IMR-90 (cell line): Measurements from ENCODE around the gene OR3A2.

Experiments
- BHLHE40 ChIP-seq: fragments of 150-350 bp; IDR thresholded peaks from 2 replicates; pipeline ENCODE4 v1.6.1; 2016; ENCODE audit warnings: mild to moderate bottlenecking, low read depth, low read length
- CEBPB ChIP-seq: IDR thresholded peaks from 2 replicates; pipeline ENCODE4 v1.6.1; 2012; ENCODE audit warnings: low read depth, low read length, improper control_type of control experiment
- ELK1 ChIP-seq: fragments of 150-350 bp; IDR thresholded peaks from 2 replicates; pipeline ENCODE4 v1.6.1; 2016; ENCODE audit warnings: low read depth, mild to moderate bottlenecking, low read length, moderate library complexity, borderline replicate concordance
- NFE2L2 ChIP-seq: fragments of 150-350 bp; IDR thresholded peaks from 2 replicates; pipeline ENCODE4 v1.6.1; 2016; ENCODE audit warnings: low read depth, mild to moderate bottlenecking, low read length
- POLR2A ChIP-seq: IDR thresholded peaks from 2 replicates; pipeline ENCODE4 v1.6.1; 2012; ENCODE audit warnings: mild to moderate bottlenecking, low read depth, low read length
- RCOR1 ChIP-seq: IDR thresholded peaks from 2 replicates; pipeline ENCODE4 v1.6.1; 2012; ENCODE audit warnings: mild to moderate bottlenecking, low read length, improper control_type of control experiment; ENCODE audit not compliant: insufficient replicate concordance
- RFX5 ChIP-seq: IDR thresholded peaks from 2 replicates; pipeline ENCODE4 v1.8.0; 2012; ENCODE audit warnings: low read depth, mild to moderate bottlenecking, low read length, moderate library complexity
- SMC3 ChIP-seq: fragments of 150-350 bp; IDR thresholded peaks from 2 replicates; pipeline ENCODE4 v1.6.1; 2016; ENCODE audit warnings: low read depth, mild to moderate bottlenecking, antibody characterized with exemption, low read length, moderate library complexity
- TF ChIP-seq, protein P1 (sequence below): conservative IDR thresholded peaks from 2 replicates; pipeline ENCODE4 v1.5.1; 2012; ENCODE audit warnings: mild to moderate bottlenecking, low read depth, low read length, improper control_type of control experiment

DNA sequence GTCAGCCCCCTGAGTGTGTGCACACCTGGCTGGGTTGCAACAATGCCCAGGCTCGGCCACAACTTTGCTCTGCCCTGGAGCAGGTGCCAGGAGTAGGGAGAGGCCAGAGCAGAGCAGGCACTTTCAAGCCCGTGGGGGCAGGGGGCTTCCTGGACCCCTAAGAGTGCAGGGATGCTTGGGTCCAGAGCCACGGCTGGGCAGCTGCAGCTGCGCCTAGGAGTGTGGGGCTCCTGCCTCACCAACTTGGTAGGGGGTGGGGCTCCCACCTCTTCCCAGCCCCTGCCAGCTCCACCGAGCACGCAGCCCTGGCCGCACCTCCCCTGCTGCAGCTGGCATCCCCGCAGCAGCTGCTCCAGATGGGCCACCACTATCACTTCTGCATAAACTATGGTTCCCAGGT, 7.8 kb downstream of the OR3A2 start:
- no peak for TF ChIP-seq POLR2A
- TF ChIP-seq, protein P1, sequence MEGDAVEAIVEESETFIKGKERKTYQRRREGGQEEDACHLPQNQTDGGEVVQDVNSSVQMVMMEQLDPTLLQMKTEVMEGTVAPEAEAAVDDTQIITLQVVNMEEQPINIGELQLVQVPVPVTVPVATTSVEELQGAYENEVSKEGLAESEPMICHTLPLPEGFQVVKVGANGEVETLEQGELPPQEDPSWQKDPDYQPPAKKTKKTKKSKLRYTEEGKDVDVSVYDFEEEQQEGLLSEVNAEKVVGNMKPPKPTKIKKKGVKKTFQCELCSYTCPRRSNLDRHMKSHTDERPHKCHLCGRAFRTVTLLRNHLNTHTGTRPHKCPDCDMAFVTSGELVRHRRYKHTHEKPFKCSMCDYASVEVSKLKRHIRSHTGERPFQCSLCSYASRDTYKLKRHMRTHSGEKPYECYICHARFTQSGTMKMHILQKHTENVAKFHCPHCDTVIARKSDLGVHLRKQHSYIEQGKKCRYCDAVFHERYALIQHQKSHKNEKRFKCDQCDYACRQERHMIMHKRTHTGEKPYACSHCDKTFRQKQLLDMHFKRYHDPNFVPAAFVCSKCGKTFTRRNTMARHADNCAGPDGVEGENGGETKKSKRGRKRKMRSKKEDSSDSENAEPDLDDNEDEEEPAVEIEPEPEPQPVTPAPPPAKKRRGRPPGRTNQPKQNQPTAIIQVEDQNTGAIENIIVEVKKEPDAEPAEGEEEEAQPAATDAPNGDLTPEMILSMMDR: no peak
- no peak for TF ChIP-seq NFE2L2
- TF ChIP-seq ELK1: no peak
- TF ChIP-seq CEBPB: no peak
- no peak for TF ChIP-seq BHLHE40
- no peak for TF ChIP-seq RCOR1
- no peak for TF ChIP-seq RFX5
- no peak for TF ChIP-seq SMC3
